HEK293 (cell line): ENCODE data around the gene RXFP1.

Source experiments
- CTCF ChIA-PET: fragments of 350-600 bp; formaldehyde crosslinking; extraction: SDS; loops from one replicate; lab custom pipeline; 2021; ENCODE audit warnings: antibody characterized with exemption; lab: Yijun Ruan, JAX
- POLR2A ChIA-PET: fragments of 300-600 bp; formaldehyde crosslinking; extraction: SDS; loops from one replicate; lab custom pipeline; 2020; ENCODE audit warnings: antibody characterized with exemption, inconsistent platforms; lab: Yijun Ruan, JAX
- H3K27ac ChIP-seq: fragments of 200-500 bp; sonication (Bioruptor generic); 2 replicates; pipeline ENCODE4 v1.5.1; 2014; ENCODE audit warnings: low read depth, low read length, control low read depth, inconsistent platforms; ENCODE audit errors: extremely low read depth
- H3K36me3 ChIP-seq, 2 experiments: fragments of 200-500 bp in 1 of 2; sonication (Bioruptor generic) in 1 of 2; 1 replicate in 1 of 2; 2 replicates in 1 of 2; pipeline ENCODE4 v1.5.1; 2014 to 2017; ENCODE audit warnings: inconsistent platforms in 2 of 2, low read length in 2 of 2; ENCODE audit not compliant: control insufficient read depth in 2 of 2, insufficient read depth in 1 of 2
- H3K4me1 ChIP-seq: fragments of 200-500 bp; sonication (Bioruptor generic); 2 replicates; pipeline ENCODE4 v1.5.1; 2014; ENCODE audit warnings: mild to moderate bottlenecking, low read length, inconsistent platforms; ENCODE audit not compliant: control insufficient read depth, insufficient read depth
- H3K4me3 ChIP-seq: 2 replicates; pipeline ENCODE4 v1.5.1; 2011; ENCODE audit warnings: low read depth, mild to moderate bottlenecking, control low read depth, low read length, moderate library complexity
- H3K9me3 ChIP-seq: fragments of 200-500 bp; sonication (Bioruptor generic); 2 replicates; pipeline ENCODE4 v1.5.1; 2014; ENCODE audit warnings: low read depth, low read length, inconsistent platforms; ENCODE audit not compliant: control insufficient read depth, insufficient read depth
- FEZF1 ChIP-seq: fragments of 450-650 bp; formaldehyde crosslinking; IDR thresholded peaks from 2 replicates; pipeline ENCODE4 v1.5.1; 2016; ENCODE audit warnings: missing biosample characterization, missing genetic modification characterization
- GLIS1 ChIP-seq: fragments of 450-650 bp; formaldehyde crosslinking; IDR thresholded peaks from 2 replicates; pipeline ENCODE4 v1.5.1; 2016; ENCODE audit warnings: missing biosample characterization, missing genetic modification characterization
- GLIS2 ChIP-seq: fragments of 450-650 bp; formaldehyde crosslinking; IDR thresholded peaks from 2 replicates; pipeline ENCODE4 v1.5.1; 2016; ENCODE audit warnings: missing biosample characterization, missing genetic modification characterization
- HOXA7 ChIP-seq: sonication (generic); formaldehyde crosslinking; IDR thresholded peaks from 2 replicates; pipeline ENCODE4 v1.8.1; 2022; ENCODE audit warnings: missing genetic modification reagents, borderline replicate concordance
- PBX3 ChIP-seq: sonication (generic); formaldehyde crosslinking; IDR thresholded peaks from 2 replicates; pipeline ENCODE4 v1.8.1; 2022; ENCODE audit warnings: mild to moderate bottlenecking, moderate library complexity, missing genetic modification reagents
- ZBTB8A ChIP-seq: fragments of 450-650 bp; formaldehyde crosslinking; IDR thresholded peaks from 2 replicates; pipeline ENCODE4 v1.5.1; 2016; ENCODE audit warnings: missing biosample characterization, missing genetic modification characterization
- ZNF155 ChIP-seq: fragments of 450-650 bp; formaldehyde crosslinking; IDR thresholded peaks from 2 replicates; pipeline ENCODE4 v1.5.1; 2016; ENCODE audit warnings: missing biosample characterization, missing genetic modification characterization
- ZNF169 ChIP-seq: fragments of 450-650 bp; formaldehyde crosslinking; IDR thresholded peaks from 2 replicates; pipeline ENCODE4 v1.5.1; 2016; ENCODE audit warnings: missing biosample characterization, missing genetic modification characterization
- ZNF174 ChIP-seq: fragments of 450-650 bp; formaldehyde crosslinking; IDR thresholded peaks from 2 replicates; pipeline ENCODE4 v1.5.0; 2017; ENCODE audit warnings: missing biosample characterization, mild to moderate bottlenecking, missing genetic modification characterization
- ZNF510 ChIP-seq: fragments of 450-650 bp; formaldehyde crosslinking; IDR thresholded peaks from 2 replicates; pipeline ENCODE4 v1.5.1; 2018; ENCODE audit warnings: mild to moderate bottlenecking, missing genetic modification characterization, missing biosample characterization; ENCODE audit not compliant: insufficient replicate concordance
- ZNF530 ChIP-seq: fragments of 450-650 bp; formaldehyde crosslinking; IDR thresholded peaks from 2 replicates; pipeline ENCODE4 v1.5.1; 2016; ENCODE audit warnings: low read depth, missing biosample characterization, missing genetic modification characterization
- ZNF624 ChIP-seq: fragments of 450-650 bp; formaldehyde crosslinking; IDR thresholded peaks from 2 replicates; pipeline ENCODE4 v1.5.1; 2017; ENCODE audit warnings: missing biosample characterization, missing genetic modification characterization
- ZNF658 ChIP-seq: fragments of 450-650 bp; formaldehyde crosslinking; IDR thresholded peaks from 2 replicates; pipeline ENCODE4; 2016; ENCODE audit warnings: missing biosample characterization, missing genetic modification characterization
- ZNF701 ChIP-seq: fragments of 450-650 bp; formaldehyde crosslinking; IDR thresholded peaks from 2 replicates; pipeline ENCODE4 v1.5.1; 2016; ENCODE audit warnings: missing biosample characterization, missing genetic modification characterization
- TF ChIP-seq, protein P1 (sequence below): fragments of 450-650 bp; formaldehyde crosslinking; IDR thresholded peaks from 2 replicates; pipeline ENCODE4 v1.5.0; 2017; ENCODE audit warnings: missing biosample characterization, missing genetic modification characterization, borderline replicate concordance
- TF ChIP-seq, protein P2 (sequence below): fragments of 450-650 bp; formaldehyde crosslinking; IDR thresholded peaks from 2 replicates; pipeline ENCODE4 v1.5.1; 2016; ENCODE audit warnings: missing biosample characterization, missing genetic modification characterization
- TF ChIP-seq, protein P3 (sequence below): fragments of 450-650 bp; IDR thresholded peaks from 2 replicates; pipeline ENCODE4 v1.5.1; 2018; ENCODE audit warnings: missing biosample characterization, mild to moderate bottlenecking, missing genetic modification characterization

The RXFP1 gene

DNA sequence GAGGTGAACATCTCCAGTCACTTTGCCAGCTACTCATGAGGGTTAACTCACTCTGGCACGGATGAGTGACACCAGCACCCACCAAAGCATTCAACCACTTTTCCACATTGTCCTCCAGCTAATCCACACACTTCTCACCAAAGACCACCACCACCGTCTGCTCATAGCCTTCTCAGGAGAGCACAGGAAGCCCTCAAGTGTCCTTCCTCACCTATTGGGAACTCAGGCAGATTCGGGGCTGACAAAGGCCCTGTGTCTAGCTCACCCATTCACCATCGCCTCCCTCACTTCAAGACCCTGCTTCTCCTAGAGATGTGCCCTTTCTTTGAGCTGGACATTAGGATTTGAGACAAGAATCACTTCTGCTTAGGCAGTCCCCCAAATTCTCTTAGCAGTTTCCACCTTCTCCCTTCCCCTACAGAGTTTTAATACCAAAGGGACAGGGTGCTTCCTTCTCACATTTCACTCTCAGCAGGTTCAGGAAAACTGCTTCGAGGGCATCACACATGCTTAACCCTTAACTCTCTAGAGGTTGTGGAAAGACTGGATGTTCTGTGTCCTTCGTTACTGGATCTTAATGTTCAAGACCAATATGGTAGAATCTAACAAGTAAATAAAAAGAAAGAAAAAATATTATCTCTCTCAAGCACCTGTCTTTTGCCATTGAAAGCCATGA lies 11.0 kb downstream of the RXFP1 start:
- no peaks in the 10 kb centered on the region for H3K36me3 ChIP-seq
- POLR2A ChIA-PET: no interaction called here
- TF ChIP-seq ZBTB8A (no peak), FEZF1 (tag by site-specific recombination) (no peak), ZNF701 (tag by site-specific recombination) (no peak), ZNF510 (tag by site-specific recombination) (no peak), HOXA7 (CRISPR knock-in tag) (no peak), PBX3 (CRISPR knock-in tag) (no peak), ZNF530 (tag by site-specific recombination) (no peak), ZNF169 (tag by site-specific recombination) (no peak), GLIS2 (no peak)
- TF ChIP-seq, protein P1, sequence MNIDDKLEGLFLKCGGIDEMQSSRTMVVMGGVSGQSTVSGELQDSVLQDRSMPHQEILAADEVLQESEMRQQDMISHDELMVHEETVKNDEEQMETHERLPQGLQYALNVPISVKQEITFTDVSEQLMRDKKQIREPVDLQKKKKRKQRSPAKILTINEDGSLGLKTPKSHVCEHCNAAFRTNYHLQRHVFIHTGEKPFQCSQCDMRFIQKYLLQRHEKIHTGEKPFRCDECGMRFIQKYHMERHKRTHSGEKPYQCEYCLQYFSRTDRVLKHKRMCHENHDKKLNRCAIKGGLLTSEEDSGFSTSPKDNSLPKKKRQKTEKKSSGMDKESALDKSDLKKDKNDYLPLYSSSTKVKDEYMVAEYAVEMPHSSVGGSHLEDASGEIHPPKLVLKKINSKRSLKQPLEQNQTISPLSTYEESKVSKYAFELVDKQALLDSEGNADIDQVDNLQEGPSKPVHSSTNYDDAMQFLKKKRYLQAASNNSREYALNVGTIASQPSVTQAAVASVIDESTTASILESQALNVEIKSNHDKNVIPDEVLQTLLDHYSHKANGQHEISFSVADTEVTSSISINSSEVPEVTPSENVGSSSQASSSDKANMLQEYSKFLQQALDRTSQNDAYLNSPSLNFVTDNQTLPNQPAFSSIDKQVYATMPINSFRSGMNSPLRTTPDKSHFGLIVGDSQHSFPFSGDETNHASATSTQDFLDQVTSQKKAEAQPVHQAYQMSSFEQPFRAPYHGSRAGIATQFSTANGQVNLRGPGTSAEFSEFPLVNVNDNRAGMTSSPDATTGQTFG (tag by site-specific recombination): no peak
- TF ChIP-seq, protein P2, sequence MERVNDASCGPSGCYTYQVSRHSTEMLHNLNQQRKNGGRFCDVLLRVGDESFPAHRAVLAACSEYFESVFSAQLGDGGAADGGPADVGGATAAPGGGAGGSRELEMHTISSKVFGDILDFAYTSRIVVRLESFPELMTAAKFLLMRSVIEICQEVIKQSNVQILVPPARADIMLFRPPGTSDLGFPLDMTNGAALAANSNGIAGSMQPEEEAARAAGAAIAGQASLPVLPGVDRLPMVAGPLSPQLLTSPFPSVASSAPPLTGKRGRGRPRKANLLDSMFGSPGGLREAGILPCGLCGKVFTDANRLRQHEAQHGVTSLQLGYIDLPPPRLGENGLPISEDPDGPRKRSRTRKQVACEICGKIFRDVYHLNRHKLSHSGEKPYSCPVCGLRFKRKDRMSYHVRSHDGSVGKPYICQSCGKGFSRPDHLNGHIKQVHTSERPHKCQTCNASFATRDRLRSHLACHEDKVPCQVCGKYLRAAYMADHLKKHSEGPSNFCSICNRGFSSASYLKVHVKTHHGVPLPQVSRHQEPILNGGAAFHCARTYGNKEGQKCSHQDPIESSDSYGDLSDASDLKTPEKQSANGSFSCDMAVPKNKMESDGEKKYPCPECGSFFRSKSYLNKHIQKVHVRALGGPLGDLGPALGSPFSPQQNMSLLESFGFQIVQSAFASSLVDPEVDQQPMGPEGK (tag by site-specific recombination): no peak
- CTCF ChIA-PET: interaction anchor here (1.0 kb wide), 1 partner anchor 45 kb away, joined by 4 read pairs; no protein-coding TSS in a partner anchor
- no peak overlapping the region for H3K4me3 ChIP-seq
- H3K4me1 ChIP-seq: no peaks in the 10 kb centered on the region
- no peak overlapping the region for H3K27ac ChIP-seq
- H3K9me3 ChIP-seq: no peaks in the 10 kb centered on the region

DNA sequence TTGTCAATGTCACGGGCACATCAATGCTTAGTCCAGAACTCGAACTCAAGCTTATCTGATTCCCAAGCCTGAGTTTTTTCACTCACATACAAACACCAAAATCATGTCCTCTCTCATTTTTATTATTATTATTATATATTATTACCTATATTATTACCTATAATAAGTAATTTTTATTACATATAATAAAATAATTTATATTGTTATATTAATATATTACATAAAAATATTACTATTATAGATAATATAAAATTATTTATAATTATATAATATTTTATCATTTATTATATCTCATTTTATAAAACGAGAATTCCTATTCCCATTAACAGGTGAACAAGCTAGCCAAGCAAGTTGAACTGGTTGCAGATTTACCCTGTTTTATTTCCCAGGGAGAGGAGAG lies 13.0 kb downstream of the RXFP1 start:
- CTCF ChIA-PET: no interaction called here

GRCh38 chr4:158535130-158535614 lies 13.5 kb downstream of the RXFP1 start:
- no peak overlapping the region for H3K27ac ChIP-seq
- no peaks in the 10 kb centered on the region for H3K4me1 ChIP-seq
- no peaks in the 10 kb centered on the region for H3K9me3 ChIP-seq
- H3K36me3 ChIP-seq: no peaks in the 10 kb centered on the region
- no peak for TF ChIP-seq GLIS1
- TF ChIP-seq, protein P3, sequence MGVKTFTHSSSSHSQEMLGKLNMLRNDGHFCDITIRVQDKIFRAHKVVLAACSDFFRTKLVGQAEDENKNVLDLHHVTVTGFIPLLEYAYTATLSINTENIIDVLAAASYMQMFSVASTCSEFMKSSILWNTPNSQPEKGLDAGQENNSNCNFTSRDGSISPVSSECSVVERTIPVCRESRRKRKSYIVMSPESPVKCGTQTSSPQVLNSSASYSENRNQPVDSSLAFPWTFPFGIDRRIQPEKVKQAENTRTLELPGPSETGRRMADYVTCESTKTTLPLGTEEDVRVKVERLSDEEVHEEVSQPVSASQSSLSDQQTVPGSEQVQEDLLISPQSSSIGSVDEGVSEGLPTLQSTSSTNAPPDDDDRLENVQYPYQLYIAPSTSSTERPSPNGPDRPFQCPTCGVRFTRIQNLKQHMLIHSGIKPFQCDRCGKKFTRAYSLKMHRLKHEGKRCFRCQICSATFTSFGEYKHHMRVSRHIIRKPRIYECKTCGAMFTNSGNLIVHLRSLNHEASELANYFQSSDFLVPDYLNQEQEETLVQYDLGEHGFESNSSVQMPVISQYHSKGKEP (tag by site-specific recombination): no peak
- CTCF ChIA-PET: no interaction called here
- POLR2A ChIA-PET: no interaction called here
- H3K4me3 ChIP-seq: no peak overlapping the region

More for the DNA sequence above, 13.0 kb downstream of the RXFP1 start:
- H3K4me1 ChIP-seq: no peaks in the 10 kb centered on the region
- TF ChIP-seq ZNF174 (tag by site-specific recombination): no peak
- TF ChIP-seq ZNF155 (tag by site-specific recombination): no peak
- TF ChIP-seq ZNF624: no peak
- no peak for TF ChIP-seq ZNF658 (tag by site-specific recombination)
- no peaks in the 10 kb centered on the region for H3K9me3 ChIP-seq
- POLR2A ChIA-PET: no interaction called here
- no peaks in the 10 kb centered on the region for H3K36me3 ChIP-seq
- no peak overlapping the region for H3K4me3 ChIP-seq
- no peak overlapping the region for H3K27ac ChIP-seq
